ENCODE results near the gene RNF114.
A peak's percentile ranks its signal among the peaks of the same experiment; 100 is the strongest.

Gene RNF114

GRCh38 chr20:49979030-49979832 is 43.0 kb downstream of the RNF114 start:
- no peak overlapping the region for H3K4me3 ChIP-seq (ENCODE audit: low read depth in 1 of 2, low read length in 2 of 2)
- H3K27ac ChIP-seq (ENCODE audit: low read depth, low read length), result no peak overlapping the region

GRCh38 chr20:49980140-49981008 is 44.2 kb downstream of the RNF114 start:
- Histone ChIP-seq H3K4me3 (ENCODE audit: low read depth in 1 of 2, low read length in 2 of 2) (no peak overlapping the region), H3K27ac (ENCODE audit: low read depth, low read length) (no peak overlapping the region), H3K36me3 (ENCODE audit: control insufficient read depth in 1 of 2, insufficient read depth in 2 of 2, low read length in 2 of 2) (no peaks in the 10 kb centered on the region), H3K9ac (ENCODE audit: low read depth in 1 of 2, low read length in 2 of 2) (no peak overlapping the region), H3K27me3 (ENCODE audit: control insufficient read depth in 1 of 2, insufficient read depth in 2 of 2, low read length in 2 of 2) (peaks cover 0 to 17% of the 10 kb centered on the region in 2 donors), H3K9me3 (ENCODE audit: control insufficient read depth in 1 of 2, low read length in 2 of 2) (no peaks in the 10 kb centered on the region), H3K4me1 (ENCODE audit: control insufficient read depth in 1 of 2, insufficient read depth in 2 of 2, low read length in 2 of 2) (peaks cover 22 to 37% of the 10 kb centered on the region in 2 donors)

More at GRCh38 chr20:49979030-49979832, 43.0 kb downstream of the RNF114 start:
- peaks cover 22 to 36% of the 10 kb centered on the region in 2 donors for H3K4me1 ChIP-seq (ENCODE audit: control insufficient read depth in 1 of 2, insufficient read depth in 2 of 2, low read length in 2 of 2)
- H3K9ac ChIP-seq (ENCODE audit: low read depth in 1 of 2, low read length in 2 of 2), result peak overlapping the region in 1 of 2 donors; percentile 18
- no peaks in the 10 kb centered on the region for H3K36me3 ChIP-seq (ENCODE audit: control insufficient read depth in 1 of 2, insufficient read depth in 2 of 2, low read length in 2 of 2)
- peaks cover 0 to 17% of the 10 kb centered on the region in 2 donors for H3K27me3 ChIP-seq (ENCODE audit: control insufficient read depth in 1 of 2, insufficient read depth in 2 of 2, low read length in 2 of 2)
- H3K9me3 ChIP-seq (ENCODE audit: control insufficient read depth in 1 of 2, low read length in 2 of 2), result no peaks in the 10 kb centered on the region

- Histone ChIP-seq H3K4me3 (ENCODE audit: low read depth in 1 of 2, low read length in 2 of 2) (peak overlapping the region; percentile 52 to 57), H3K36me3 (ENCODE audit: control insufficient read depth in 1 of 2, insufficient read depth in 2 of 2, low read length in 2 of 2) (no peaks in the 10 kb centered on the region), H3K27me3 (ENCODE audit: control insufficient read depth in 1 of 2, insufficient read depth in 2 of 2, low read length in 2 of 2) (peaks cover 0 to 17% of the 10 kb centered on the region in 2 donors), H3K4me1 (ENCODE audit: control insufficient read depth in 1 of 2, insufficient read depth in 2 of 2, low read length in 2 of 2) (peaks cover 30 to 40% of the 10 kb centered on the region in 2 donors), H3K9me3 (ENCODE audit: control insufficient read depth in 1 of 2, low read length in 2 of 2) (no peaks in the 10 kb centered on the region), H3K9ac (ENCODE audit: low read depth in 1 of 2, low read length in 2 of 2) (no peak overlapping the region), H3K27ac (ENCODE audit: low read depth, low read length) (no peak overlapping the region)
These were observed 45.2 kb downstream of the RNF114 start for GRCh38 chr20:49981218-49982071.

- peak overlapping the region; percentile 52 to 57 for H3K4me3 ChIP-seq (ENCODE audit: low read depth in 1 of 2, low read length in 2 of 2)
- H3K36me3 ChIP-seq (ENCODE audit: control insufficient read depth in 1 of 2, insufficient read depth in 2 of 2, low read length in 2 of 2), result no peaks in the 10 kb centered on the region
- H3K27me3 ChIP-seq (ENCODE audit: control insufficient read depth in 1 of 2, insufficient read depth in 2 of 2, low read length in 2 of 2), result peaks cover 0 to 17% of the 10 kb centered on the region in 2 donors
- no peak overlapping the region for H3K27ac ChIP-seq (ENCODE audit: low read depth, low read length)
- peaks cover 25 to 36% of the 10 kb centered on the region in 2 donors for H3K4me1 ChIP-seq (ENCODE audit: control insufficient read depth in 1 of 2, insufficient read depth in 2 of 2, low read length in 2 of 2)
- no peaks in the 10 kb centered on the region for H3K9me3 ChIP-seq (ENCODE audit: control insufficient read depth in 1 of 2, low read length in 2 of 2)
- peak overlapping the region; percentile 38 to 48 for H3K9ac ChIP-seq (ENCODE audit: low read depth in 1 of 2, low read length in 2 of 2)
These were observed 45.8 kb downstream of the RNF114 start for GRCh38 chr20:49982072-49982345.

- H3K4me3 ChIP-seq (ENCODE audit: low read depth in 1 of 2, low read length in 2 of 2), result peak within 1 kb of the TSS; percentile 63 to 73
- H3K9ac ChIP-seq (ENCODE audit: low read depth in 1 of 2, low read length in 2 of 2), result peak within 1 kb of the TSS; percentile 54 to 82
- H3K27me3 ChIP-seq (ENCODE audit: control insufficient read depth in 1 of 2, insufficient read depth in 2 of 2, low read length in 2 of 2), result peaks cover 0 to 17% of the 10 kb centered on the region in 2 donors
- H3K36me3 ChIP-seq (ENCODE audit: control insufficient read depth in 1 of 2, insufficient read depth in 2 of 2, low read length in 2 of 2), result no peaks in the 10 kb centered on the region
- H3K27ac ChIP-seq (ENCODE audit: low read depth, low read length), result no peak within 1 kb of the TSS
- H3K9me3 ChIP-seq (ENCODE audit: control insufficient read depth in 1 of 2, low read length in 2 of 2), result no peaks in the 10 kb centered on the region
- H3K4me1 ChIP-seq (ENCODE audit: control insufficient read depth in 1 of 2, insufficient read depth in 2 of 2, low read length in 2 of 2), result peaks cover 25 to 33% of the 10 kb centered on the region in 2 donors
These were observed 46.3 kb downstream of the RNF114 start, which contains the start of gene SNAI1 for GRCh38 chr20:49982346-49983122. Gene SNAI1 (plus strand): TSS chr20:49982980. CDS start chr20:49983060, 80 bp downstream.

- Histone ChIP-seq H3K4me1 (ENCODE audit: control insufficient read depth in 1 of 2, insufficient read depth in 2 of 2, low read length in 2 of 2) (peaks cover 25 to 33% of the 10 kb centered on the region in 2 donors), H3K27ac (ENCODE audit: low read depth, low read length) (no peak overlapping the region), H3K9ac (ENCODE audit: low read depth in 1 of 2, low read length in 2 of 2) (peak overlapping the region; percentile 54 to 82)
These were observed 47.1 kb downstream of the RNF114 start for GRCh38 chr20:49983123-49983847.

GRCh38 chr20:49983848-49984408 is 47.7 kb downstream of the RNF114 start:
- Histone ChIP-seq H3K4me3 (ENCODE audit: low read depth in 1 of 2, low read length in 2 of 2) (peak overlapping the region; percentile 63 to 73), H3K4me1 (ENCODE audit: control insufficient read depth in 1 of 2, insufficient read depth in 2 of 2, low read length in 2 of 2) (peaks cover 21 to 29% of the 10 kb centered on the region in 2 donors), H3K36me3 (ENCODE audit: control insufficient read depth in 1 of 2, insufficient read depth in 2 of 2, low read length in 2 of 2) (no peaks in the 10 kb centered on the region), H3K27me3 (ENCODE audit: control insufficient read depth in 1 of 2, insufficient read depth in 2 of 2, low read length in 2 of 2) (peaks cover 0 to 17% of the 10 kb centered on the region in 2 donors), H3K9me3 (ENCODE audit: control insufficient read depth in 1 of 2, low read length in 2 of 2) (no peaks in the 10 kb centered on the region), H3K9ac (ENCODE audit: low read depth in 1 of 2, low read length in 2 of 2) (peak overlapping the region; percentile 18 to 54), H3K27ac (ENCODE audit: low read depth, low read length) (no peak overlapping the region)

More at GRCh38 chr20:49983123-49983847, 47.1 kb downstream of the RNF114 start:
- H3K36me3 ChIP-seq (ENCODE audit: control insufficient read depth in 1 of 2, insufficient read depth in 2 of 2, low read length in 2 of 2), result no peaks in the 10 kb centered on the region
- H3K9me3 ChIP-seq (ENCODE audit: control insufficient read depth in 1 of 2, low read length in 2 of 2), result no peaks in the 10 kb centered on the region
- H3K27me3 ChIP-seq (ENCODE audit: control insufficient read depth in 1 of 2, insufficient read depth in 2 of 2, low read length in 2 of 2), result peaks cover 0 to 17% of the 10 kb centered on the region in 2 donors
- peak overlapping the region; percentile 63 to 73 for H3K4me3 ChIP-seq (ENCODE audit: low read depth in 1 of 2, low read length in 2 of 2)

GRCh38 chr20:49984426-49985153 is 48.4 kb downstream of the RNF114 start:
- peaks cover 0 to 17% of the 10 kb centered on the region in 2 donors for H3K27me3 ChIP-seq (ENCODE audit: control insufficient read depth in 1 of 2, insufficient read depth in 2 of 2, low read length in 2 of 2)
- H3K9me3 ChIP-seq (ENCODE audit: control insufficient read depth in 1 of 2, low read length in 2 of 2), result no peaks in the 10 kb centered on the region
- H3K27ac ChIP-seq (ENCODE audit: low read depth, low read length), result no peak overlapping the region
- H3K4me1 ChIP-seq (ENCODE audit: control insufficient read depth in 1 of 2, insufficient read depth in 2 of 2, low read length in 2 of 2), result peaks cover 26 to 31% of the 10 kb centered on the region in 2 donors
- H3K4me3 ChIP-seq (ENCODE audit: low read depth in 1 of 2, low read length in 2 of 2), result peak overlapping the region in 1 of 2 donors; percentile 63
- peak overlapping the region; percentile 18 to 33 for H3K9ac ChIP-seq (ENCODE audit: low read depth in 1 of 2, low read length in 2 of 2)
- H3K36me3 ChIP-seq (ENCODE audit: control insufficient read depth in 1 of 2, insufficient read depth in 2 of 2, low read length in 2 of 2), result no peaks in the 10 kb centered on the region
